Adipose tissue (tissue), 3 donors: ENCODE data around the gene AQP9. TPM values are rescaled to one million over a fixed set of nuclear protein-coding genes. Genes with fewer than 3 reads are reported as not detected.
"Not testable (repeated sequence)": the region's sequence is repeated elsewhere in the genome, so short reads cannot be mapped to it uniquely, and the experiment has no call there.

Experiments used
- H3K27ac ChIP-seq: one replicate; pipeline ENCODE4 v1.5.1; 2013; ENCODE audit warnings: low read depth, low read length
- WGBS, 3 donors: extraction: QIAGEN DNeasy Blood & Tissue Kit; methylation state at CpG; one replicate each; pipeline ENCODE4 v1.1.7; 2013; 5-methylcytosine and 5-hydroxymethylcytosine counted together
- polyA plus RNA-seq, 3 donors: library from polyadenylated mRNA; stranded (reverse); fragments of 200-250 nt; gene quantifications; one replicate each; pipeline ENCODE4 v1.2.3, GENCODE V29; 2013
- donor health status: healthy with polysubstance abuse.
- donor health status: Bipolar disorder and iron deficiency.
- donor health status: healthy.

Gene AQP9
- polyA plus RNA-seq, result 10 to 100 TPM in 2 of 3 donors, under 1 TPM in 1; 0.69 to 16.7 (median 11.9) TPM

GRCh38 chr15:58138106-58138505 is at the start of gene AQP9:
Gene AQP9 (plus strand): TSS chr15:58138381. CDS start chr15:58138566, 185 bp downstream.
- WGBS, 3 donors, result 54 to 77% (median 70%) methylated on average over 7 of the region's 7 CpGs
- H3K27ac ChIP-seq, result no peak within 1 kb of the TSS

GRCh38 chr15:58095415-58095814 is 42.8 kb upstream of the AQP9 start:
- no peak overlapping the region for H3K27ac ChIP-seq
- 34 to 81% (median 71%) methylated on average over 2 of the region's 2 CpGs for WGBS, 3 donors

GRCh38 chr15:58096529-58097084 is 41.6 kb upstream of the AQP9 start:
- H3K27ac ChIP-seq, result no peak overlapping the region
- WGBS, 3 donors, result 77 to 89% (median 81%) methylated on average over 6 of the region's 6 CpGs

GRCh38 chr15:58103482-58103881 is 34.7 kb upstream of the AQP9 start:
- no peak overlapping the region for H3K27ac ChIP-seq

GRCh38 chr15:58108117-58108516 is 30.1 kb upstream of the AQP9 start:
- H3K27ac ChIP-seq, result no peak overlapping the region
- 71 to 85% (median 79%) methylated on average over 2 of the region's 2 CpGs for WGBS, 3 donors

GRCh38 chr15:58109419-58109818 is 28.8 kb upstream of the AQP9 start:
- 88 to 90% (median 88%) methylated on average over 3 of the region's 3 CpGs for WGBS, 3 donors
- no peak overlapping the region for H3K27ac ChIP-seq

- H3K27ac ChIP-seq, result no peak overlapping the region
- WGBS, 3 donors, result 30 to 65% (median 64%) methylated on average over 6 of the region's 6 CpGs
Observed at GRCh38 chr15:58110999-58111717, 27.0 kb upstream of the AQP9 start.

- H3K27ac ChIP-seq, result no peak overlapping the region
- WGBS, 3 donors, result 95 to 100% (median 97%) methylated on average over 5 of the region's 5 CpGs
Observed at GRCh38 chr15:58111718-58112104, 26.5 kb upstream of the AQP9 start.

- WGBS, 3 donors, result 47 to 61% (median 49%) methylated on average over 5 of the region's 5 CpGs
Observed at GRCh38 chr15:58113358-58113757, 24.8 kb upstream of the AQP9 start.

GRCh38 chr15:58114388-58114787 is 23.8 kb upstream of the AQP9 start:
- no peak overlapping the region for H3K27ac ChIP-seq
- 73 to 83% (median 77%) methylated on average over 3 of the region's 3 CpGs for WGBS, 3 donors

More at GRCh38 chr15:58113358-58113757, 24.8 kb upstream of the AQP9 start:
- not testable (repeated sequence) for H3K27ac ChIP-seq

GRCh38 chr15:58114812-58115211 is 23.4 kb upstream of the AQP9 start:
- no peak overlapping the region for H3K27ac ChIP-seq

GRCh38 chr15:58115692-58116091 is 22.5 kb upstream of the AQP9 start:
- WGBS, 3 donors, result 79 to 85% (median 81%) methylated on average over 1 of the region's 1 CpG

GRCh38 chr15:58117619-58118018 is 20.6 kb upstream of the AQP9 start:
- WGBS, 3 donors, result 74 to 95% (median 93%) methylated on average over 1 of the region's 1 CpG

More at GRCh38 chr15:58115692-58116091, 22.5 kb upstream of the AQP9 start:
- H3K27ac ChIP-seq, result no peak overlapping the region

GRCh38 chr15:58118272-58118671 is 19.9 kb upstream of the AQP9 start:
- H3K27ac ChIP-seq, result no peak overlapping the region
- WGBS, 3 donors, result 73 to 82% (median 80%) methylated on average over 5 of the region's 5 CpGs

More at GRCh38 chr15:58117619-58118018, 20.6 kb upstream of the AQP9 start:
- no peak overlapping the region for H3K27ac ChIP-seq

GRCh38 chr15:58119016-58119415 is 19.2 kb upstream of the AQP9 start:
- no peak overlapping the region for H3K27ac ChIP-seq
- 87 to 100% (median 98%) methylated on average over 1 of the region's 1 CpG for WGBS, 3 donors

- WGBS, 3 donors, result 94 to 100% (median 98%) methylated on average over 1 of the region's 1 CpG
- H3K27ac ChIP-seq, result no peak overlapping the region
Observed at GRCh38 chr15:58124585-58124984, 13.6 kb upstream of the AQP9 start.

- no peak overlapping the region for H3K27ac ChIP-seq
Observed at GRCh38 chr15:58125333-58125732, 12.8 kb upstream of the AQP9 start.

GRCh38 chr15:58134886-58135285 is 3.3 kb upstream of the AQP9 start:
- 79 to 91% (median 89%) methylated on average over 4 of the region's 4 CpGs for WGBS, 3 donors
- no peak overlapping the region for H3K27ac ChIP-seq

GRCh38 chr15:58135511-58136174 is 2.5 kb upstream of the AQP9 start:
- 65 to 82% (median 80%) methylated on average over 2 of the region's 2 CpGs for WGBS, 3 donors
- H3K27ac ChIP-seq, result no peak overlapping the region

- WGBS, 3 donors, result 88 to 92% (median 89%) methylated on average over 1 of the region's 1 CpG
Observed at GRCh38 chr15:58136731-58137130, 1.4 kb upstream of the AQP9 start.

More at GRCh38 chr15:58136731-58137130, 1.4 kb upstream of the AQP9 start:
- H3K27ac ChIP-seq, result no peak overlapping the region
